Mucosa of descending colon (tissue), 3 donors: ENCODE data around the gene PROS1. TPM values are rescaled to one million over a fixed set of nuclear protein-coding genes. Genes with fewer than 3 reads are reported as not detected.

Source experiments
- ATAC-seq: fragments of 200-7000 bp; cut with Tn5 transposase; one replicate; pipeline ENCODE4 v1.9.1; 2020; ENCODE audit warnings: mild to moderate bottlenecking, moderate library complexity
- DNase-seq, 3 donors: peaks; one replicate each; pipeline ENCODE4 v3.0.0-alpha.2; 2020
- H3K36me3 ChIP-seq: fragments of 200-600 bp; one replicate; pipeline ENCODE4 v1.8.0; 2021; ENCODE audit warnings: low read depth, mild to moderate bottlenecking
- H3K4me1 ChIP-seq: fragments of 200-600 bp; one replicate; pipeline ENCODE4 v1.8.0; 2021; ENCODE audit warnings: low read depth, mild to moderate bottlenecking
- H3K4me3 ChIP-seq: fragments of 200-600 bp; one replicate; pipeline ENCODE4 v1.8.0; 2021; ENCODE audit warnings: mild to moderate bottlenecking
- H3K9me3 ChIP-seq: fragments of 200-600 bp; one replicate; pipeline ENCODE4 v1.8.0; 2021; ENCODE audit warnings: mild to moderate bottlenecking
- CTCF ChIP-seq: fragments of 200-600 bp; IDR thresholded peaks from one replicate; pipeline ENCODE4 v1.8.0; 2022; ENCODE audit warnings: antibody characterized with exemption, mild to moderate bottlenecking
- intact Hi-C, 2 donors: fragments of 100-400 bp; cut with DNase I in 1 of 2; cut with micrococcal nuclease in 1 of 2; formaldehyde crosslinking; loops; one replicate each; pipeline versions ENCODE4 v1.11.0 to v1.11.1; 2022; cut with DNase I, micrococcal nuclease
- total RNA-seq, 3 donors: library from RNA; stranded (reverse); fragmentation: NEBNext Ultra II Directional in 2 of 3; extraction: Animal tissue kit (Norgen Biotek cat#: 25700) in 2 of 3; gene quantifications; one replicate each; pipeline versions ENCODE4 v1.2.1 to v1.2.4, GENCODE V29; 2021 to 2023
- donor health status: DM: no; HTN: no; CAD: no; lungs with moderate emphysema.
- donor health status: DM: no; HTN: no; CAD: no.
- donor health status: DM: no; HTN: yes; CAD: no.

The PROS1 gene
- total RNA-seq, 3 donors from 2014 or later, result 6.7 to 30.1 (median 19.7) TPM

- no peaks in the 10 kb centered on the region for H3K9me3 ChIP-seq
- no peak for DNase-seq
- no peaks in the 10 kb centered on the region for H3K36me3 ChIP-seq
- H3K4me1 ChIP-seq, result no peaks in the 10 kb centered on the region
- ATAC-seq, result peak; percentile 30
- intact Hi-C loops, result no loop called here
- H3K4me3 ChIP-seq, result no peak overlapping the region
- TF ChIP-seq CTCF, result no peak
Observed at GRCh38 chr3:94011233-94011711, 37.6 kb upstream of the PROS1 start.

GRCh38 chr3:94009608-94010007 is 35.9 kb upstream of the PROS1 start:
- Histone ChIP-seq H3K36me3 (no peaks in the 10 kb centered on the region), H3K4me3 (no peak overlapping the region), H3K4me1 (no peaks in the 10 kb centered on the region), H3K9me3 (no peaks in the 10 kb centered on the region)
- intact Hi-C loops, result loop anchor here in 1 of 2 donors (10.0 kb wide), 1 partner anchor 55 kb away; the partner anchor contains the start of genes DHFR2 and NSUN3
- DNase-seq (no peak), ATAC-seq (no peak)
- TF ChIP-seq CTCF, result no peak

GRCh38 chr3:94008253-94008652 is 34.6 kb upstream of the PROS1 start:
- intact Hi-C loops, result loop anchor here in 1 of 2 donors (10.0 kb wide), 1 partner anchor 57 kb away; the partner anchor contains the start of genes DHFR2 and NSUN3
- no peak for ATAC-seq
- TF ChIP-seq CTCF, result no peak
- Histone ChIP-seq H3K4me1 (no peaks in the 10 kb centered on the region), H3K4me3 (no peak overlapping the region), H3K9me3 (no peaks in the 10 kb centered on the region), H3K36me3 (no peaks in the 10 kb centered on the region)
- DNase-seq, result no peak

GRCh38 chr3:94004301-94004910 is 30.7 kb upstream of the PROS1 start:
- intact Hi-C loops, result loop anchor here in 1 of 2 donors (10.0 kb wide), 1 partner anchor 60 kb away; the partner anchor contains the start of genes DHFR2 and NSUN3
- Histone ChIP-seq H3K9me3 (no peaks in the 10 kb centered on the region), H3K4me1 (no peaks in the 10 kb centered on the region), H3K4me3 (no peak overlapping the region), H3K36me3 (no peaks in the 10 kb centered on the region)
- DNase-seq, result peak in 1 of 3 donors; percentile 18
- TF ChIP-seq CTCF, result peak; percentile 54
- peak; percentile 88 for ATAC-seq

- ATAC-seq (no peak), DNase-seq (no peak)
- Histone ChIP-seq H3K4me1 (no peaks in the 10 kb centered on the region), H3K4me3 (no peak overlapping the region), H3K36me3 (no peaks in the 10 kb centered on the region), H3K9me3 (no peaks in the 10 kb centered on the region)
- intact Hi-C loops, result loop anchor here in 1 of 2 donors (10.0 kb wide), 1 partner anchor 63 kb away; the partner anchor contains the start of genes DHFR2 and NSUN3
- no peak for TF ChIP-seq CTCF
Observed at GRCh38 chr3:94001827-94002495, 28.3 kb upstream of the PROS1 start.
